Erythroblast (primary cell): ENCODE data around the gene ATP8B3.

Experiments
- DNase-seq, 2 experiments: peaks; one replicate each; lab custom pipeline; 2025; lab: John Stamatoyannopoulos, UW
- GATA1 ChIP-seq: IDR thresholded peaks from 2 replicates; pipeline ENCODE4 v1.6.1; 2011; ENCODE audit warnings: low read depth, mild to moderate bottlenecking, control low read depth, low read length, moderate library complexity
- POLR2A ChIP-seq: IDR thresholded peaks from 2 replicates; pipeline ENCODE4 v1.6.1; 2011; ENCODE audit warnings: mild to moderate bottlenecking, low read length

Gene ATP8B3

GRCh38 chr19:1748873-1749341 is 63.2 kb downstream of the ATP8B3 start:
- no peak for DNase-seq
- no peak for TF ChIP-seq GATA1
- no peak for TF ChIP-seq POLR2A

GRCh38 chr19:1748115-1748872 is 63.8 kb downstream of the ATP8B3 start:
- DNase-seq: no peak
- TF ChIP-seq GATA1 (no peak), POLR2A (no peak)

- no peak for TF ChIP-seq POLR2A
- TF ChIP-seq GATA1: no peak
- DNase-seq: no peak
Measured at GRCh38 chr19:1747285-1748114, 64.6 kb downstream of the ATP8B3 start.

- DNase-seq: no peak
- TF ChIP-seq GATA1: no peak
- TF ChIP-seq POLR2A: no peak
Measured at GRCh38 chr19:1746401-1747284, 65.4 kb downstream of the ATP8B3 start.

- no peak for DNase-seq
- TF ChIP-seq POLR2A (no peak), GATA1 (no peak)
Measured at GRCh38 chr19:1745589-1746031, 66.5 kb downstream of the ATP8B3 start.

- no peak for DNase-seq
- no peak for TF ChIP-seq POLR2A
- no peak for TF ChIP-seq GATA1
Measured at GRCh38 chr19:1744822-1745563, 67.1 kb downstream of the ATP8B3 start.

- no peak for DNase-seq
- TF ChIP-seq POLR2A (no peak), GATA1 (no peak)
Measured at GRCh38 chr19:1744133-1744665, 67.9 kb downstream of the ATP8B3 start.

GRCh38 chr19:1742989-1743696 is 68.9 kb downstream of the ATP8B3 start:
- no peak for DNase-seq
- no peak for TF ChIP-seq GATA1
- no peak for TF ChIP-seq POLR2A

GRCh38 chr19:1739960-1740629 is 72.0 kb downstream of the ATP8B3 start:
- TF ChIP-seq GATA1 (no peak), POLR2A (no peak)
- DNase-seq: no peak

GRCh38 chr19:1736927-1737326 is 75.1 kb downstream of the ATP8B3 start:
- no peak for DNase-seq
- TF ChIP-seq GATA1 (no peak), POLR2A (no peak)

- DNase-seq: no peak
- TF ChIP-seq GATA1 (no peak), POLR2A (no peak)
Measured at GRCh38 chr19:1736280-1736679, 75.8 kb downstream of the ATP8B3 start.
